ENCODE data around the gene ZNF81.
"Not testable (repeated sequence)": the region's sequence is repeated elsewhere in the genome, so short reads cannot be mapped to it uniquely, and the experiment has no call there.

ZNF81 gene

GRCh38 chrX:47936224-47936939 is 99.7 kb downstream of the ZNF81 start:
- ATAC-seq (peak; percentile 36), DNase-seq (peak; percentile 8)

GRCh38 chrX:47936940-47937317 is 100.2 kb downstream of the ZNF81 start:
- DNase-seq (no peak), ATAC-seq (no peak)

- ATAC-seq (no peak), DNase-seq (no peak)
Measured at GRCh38 chrX:47940448-47940847, 103.7 kb downstream of the ZNF81 start.

- ATAC-seq (no peak), DNase-seq (no peak)
Measured at GRCh38 chrX:47941423-47941822, 104.7 kb downstream of the ZNF81 start.

GRCh38 chrX:47955295-47955694 is 118.6 kb downstream of the ZNF81 start:
- not testable (repeated sequence) for ATAC-seq, DNase-seq

- ATAC-seq, result no peak
- no peak for DNase-seq
Measured at GRCh38 chrX:47956016-47956415, 119.3 kb downstream of the ZNF81 start.

- ATAC-seq, DNase-seq: not testable (repeated sequence)
Measured at GRCh38 chrX:47958206-47958605, 121.5 kb downstream of the ZNF81 start.

- ATAC-seq (peak; percentile 43), DNase-seq (no peak)
Measured at GRCh38 chrX:47958761-47959342, 122.2 kb downstream of the ZNF81 start.

GRCh38 chrX:47960406-47960805 is 123.7 kb downstream of the ZNF81 start:
- ATAC-seq (no peak), DNase-seq (no peak)

GRCh38 chrX:47961830-47962229 is 125.1 kb downstream of the ZNF81 start:
- not testable (repeated sequence) for ATAC-seq

GRCh38 chrX:47965526-47965925 is 128.8 kb downstream of the ZNF81 start:
- DNase-seq, ATAC-seq: not testable (repeated sequence)

More at GRCh38 chrX:47961830-47962229, 125.1 kb downstream of the ZNF81 start:
- DNase-seq, result not testable (repeated sequence)
